ENCODE measurements around the gene C1QTNF7. TPM values are rescaled to one million over a fixed set of nuclear protein-coding genes. Genes with fewer than 3 reads are reported as not detected.
A peak's percentile ranks its signal among the peaks of the same experiment; 100 is the strongest.

The C1QTNF7 gene
- total RNA-seq: 10 to 100 TPM; 11.0 to 36.8 (median 18.9) TPM
- polyA plus RNA-seq: 1 to 10 TPM in 2 of 3 donors, under 1 TPM in 1; 0.46 to 2.4 (median 1.2) TPM

- no peak for DNase-seq
- no peak for TF ChIP-seq CTCF (IDR thresholded peaks at IDR 0.05)
- peak in 1 of 4 donors; percentile 12 for TF ChIP-seq POLR2AphosphoS5 (IDR thresholded peaks at IDR 0.05)
- intact Hi-C loops (cut with DNase I): no loop called here
- peak within 1 kb of the TSS; percentile 50 to 72 (median 65) for H3K27ac ChIP-seq
- H3K27me3 ChIP-seq: no peaks in the 10 kb centered on the region
- no peaks in the 10 kb centered on the region for H3K9me3 ChIP-seq
- 75% methylated on average over 3 of the region's 3 CpGs for WGBS, 2 donors
- no peak within 1 kb of the TSS for H3K4me3 ChIP-seq
- H3K4me1 ChIP-seq: peaks cover 0 to 38% (median 19%) of the 10 kb centered on the region in 4 donors
- H3K36me3 ChIP-seq: no peaks in the 10 kb centered on the region
These were observed at the start of gene C1QTNF7 for GRCh38 chr4:15427701-15428100. TSS of gene C1QTNF7 (plus strand) at chr4:15428033. CDS start at chr4:15435744, 7,711 bp downstream.

GRCh38 chr4:15378062-15378461 lies 49.8 kb upstream of the C1QTNF7 start:
- H3K27me3 ChIP-seq: no peaks in the 10 kb centered on the region
- no peaks in the 10 kb centered on the region for H3K36me3 ChIP-seq
- no peak overlapping the region for H3K4me3 ChIP-seq
- peak overlapping the region in 2 of 4 donors; percentile 34 to 61 for H3K27ac ChIP-seq
- no peaks in the 10 kb centered on the region for H3K9me3 ChIP-seq
- WGBS, 2 donors: 0 to 30% methylated on average over 1 of the region's 1 CpG
- TF ChIP-seq CTCF (IDR thresholded peaks at IDR 0.05) (no peak), POLR2AphosphoS5 (IDR thresholded peaks at IDR 0.05) (peak in 1 of 4 donors; percentile 1)
- peaks cover 0 to 34% (median 27%) of the 10 kb centered on the region in 4 donors for H3K4me1 ChIP-seq
- intact Hi-C loops (cut with DNase I): no loop called here
- no peak for DNase-seq

- TF ChIP-seq POLR2A (IDR thresholded peaks at IDR 0.05) (no peak), POLR2AphosphoS5 (IDR thresholded peaks at IDR 0.05) (peak in 1 of 4 donors; percentile 21)
These were observed 49.3 kb upstream of the C1QTNF7 start for GRCh38 chr4:15378493-15378892.

GRCh38 chr4:15381806-15382338 lies 46.0 kb upstream of the C1QTNF7 start:
- TF ChIP-seq POLR2AphosphoS5 (IDR thresholded peaks at IDR 0.05) (no peak), EP300 (IDR thresholded peaks at IDR 0.05) (no peak), CTCF (IDR thresholded peaks at IDR 0.05) (no peak), POLR2A (IDR thresholded peaks at IDR 0.05) (no peak)
- 79 to 80% methylated on average over 3 of the region's 3 CpGs for WGBS, 2 donors
- Histone ChIP-seq H3K36me3 (no peaks in the 10 kb centered on the region), H3K4me3 (no peak overlapping the region), H3K27ac (no peak overlapping the region), H3K27me3 (no peaks in the 10 kb centered on the region), H3K9me3 (no peaks in the 10 kb centered on the region), H3K4me1 (peaks cover 0 to 31% (median 28%) of the 10 kb centered on the region in 4 donors)
- no peak for DNase-seq
- intact Hi-C loops (cut with DNase I): no loop called here

More at GRCh38 chr4:15378493-15378892, 49.3 kb upstream of the C1QTNF7 start:
- Histone ChIP-seq H3K4me1 (peaks cover 0 to 34% (median 27%) of the 10 kb centered on the region in 4 donors), H3K36me3 (no peaks in the 10 kb centered on the region), H3K4me3 (no peak overlapping the region), H3K27ac (peak overlapping the region in 2 of 4 donors; percentile 34 to 61), H3K9me3 (no peaks in the 10 kb centered on the region), H3K27me3 (no peaks in the 10 kb centered on the region)
- intact Hi-C loops (cut with DNase I): no loop called here
- WGBS, 2 donors: 24 to 32% methylated on average over 1 of the region's 1 CpG
- DNase-seq: no peak

GRCh38 chr4:15382669-15383273 lies 45.1 kb upstream of the C1QTNF7 start:
- no peak overlapping the region for H3K4me3 ChIP-seq
- DNase-seq: no peak
- H3K9me3 ChIP-seq: no peaks in the 10 kb centered on the region
- H3K4me1 ChIP-seq: peaks cover 0 to 22% (median 21%) of the 10 kb centered on the region in 4 donors
- intact Hi-C loops (cut with DNase I): no loop called here
- 72 to 80% methylated on average over 5 of the region's 5 CpGs for WGBS, 2 donors
- TF ChIP-seq EP300 (IDR thresholded peaks at IDR 0.05) (no peak), POLR2AphosphoS5 (IDR thresholded peaks at IDR 0.05) (no peak), CTCF (IDR thresholded peaks at IDR 0.05) (no peak), POLR2A (IDR thresholded peaks at IDR 0.05) (no peak)
- H3K36me3 ChIP-seq: no peaks in the 10 kb centered on the region
- H3K27ac ChIP-seq: peak overlapping the region in 1 of 4 donors; percentile 1
- no peaks in the 10 kb centered on the region for H3K27me3 ChIP-seq

Measured in sigmoid colon (tissue), 7 donors.